Smooth muscle cell (in vitro differentiated cells): ENCODE measurements around the gene MAP2K7. TPM values are rescaled to one million over a fixed set of nuclear protein-coding genes. Genes with fewer than 3 reads are reported as not detected.

Experiments used
- DNase-seq: peaks from one replicate; lab custom pipeline; 2025; ENCODE audit not compliant: unreplicated experiment; lab: John Stamatoyannopoulos, UW
- H2AFZ ChIP-seq: fragments of 200-600 bp; sonication (generic); 2 replicates; pipeline ENCODE4 v1.6.0; 2016; ENCODE audit warnings: antibody characterized with exemption, low read depth, mild to moderate bottlenecking
- H3F3A ChIP-seq: fragments of 200-600 bp; sonication (generic); 2 replicates; pipeline ENCODE4 v1.6.0; 2017; ENCODE audit warnings: antibody characterized with exemption, low read depth
- H3K27ac ChIP-seq: fragments of 200-600 bp; sonication (generic); 2 replicates; pipeline ENCODE4 v1.5.1; 2016; ENCODE audit warnings: low read depth, mild to moderate bottlenecking
- H3K27me3 ChIP-seq: fragments of 200-600 bp; sonication (generic); 2 replicates; pipeline ENCODE4 v1.6.1; 2016; ENCODE audit warnings: low read depth, mild to moderate bottlenecking
- H3K36me3 ChIP-seq: fragments of 200-600 bp; sonication (generic); 2 replicates; pipeline ENCODE4 v1.5.1; 2016; ENCODE audit warnings: low read depth
- H3K4me1 ChIP-seq: fragments of 200-600 bp; sonication (generic); 2 replicates; pipeline ENCODE4 v1.5.1; 2016; ENCODE audit warnings: low read depth
- H3K4me2 ChIP-seq: fragments of 200-600 bp; sonication (generic); 2 replicates; pipeline ENCODE4 v1.6.0; 2016; ENCODE audit warnings: mild to moderate bottlenecking
- H3K4me3 ChIP-seq: fragments of 200-600 bp; sonication (generic); 2 replicates; pipeline ENCODE4 v1.5.1; 2016; ENCODE audit warnings: mild to moderate bottlenecking
- H3K79me2 ChIP-seq: fragments of 200-600 bp; sonication (generic); 2 replicates; pipeline ENCODE4 v1.6.0; 2016; ENCODE audit warnings: low read depth, mild to moderate bottlenecking
- H3K9ac ChIP-seq: fragments of 200-600 bp; sonication (generic); 2 replicates; pipeline ENCODE4 v1.6.0; 2016; ENCODE audit warnings: low read depth
- H3K9me3 ChIP-seq: fragments of 200-600 bp; sonication (generic); replicated peaks from 2 replicates; pipeline ENCODE4 v1.5.1; 2016; ENCODE audit warnings: low read depth
- H4K20me1 ChIP-seq: fragments of 200-600 bp; sonication (generic); 2 replicates; pipeline ENCODE4 v1.6.0; 2016; ENCODE audit warnings: low read depth
- WGBS: methylation state at CpG from one replicate; pipeline ENCODE4 v1.1.7; 2016; ENCODE audit warnings: low lambda C conversion rate; 5-methylcytosine and 5-hydroxymethylcytosine counted together
- polyA plus RNA-seq: library from polyadenylated mRNA; unstranded; fragments of >200 nt; fragmentation: Nextera tagmentation; extraction: Ambion mirVana; gene quantifications from 2 replicates; pipeline ENCODE4 v1.2.1, GENCODE V29; 2016
- total RNA-seq: library from RNA; depleted of rRNA; stranded (reverse); fragments of >200 nt; gene quantifications from 2 replicates; pipeline ENCODE4 v1.2.3, GENCODE V29; 2014
- TF ChIP-seq, protein P1 (sequence below): fragments of 200-600 bp; sonication (generic); IDR thresholded peaks from 2 replicates; pipeline ENCODE4 v1.5.1; 2017; ENCODE audit warnings: borderline replicate concordance, mild to moderate bottlenecking, antibody characterized with exemption; ENCODE audit not compliant: insufficient read depth, poor library complexity, severe bottlenecking

Gene MAP2K7
- total and polyA plus RNA-seq, 2 experiments from 2014 or later: 6.7 to 9.2 TPM

DNA sequence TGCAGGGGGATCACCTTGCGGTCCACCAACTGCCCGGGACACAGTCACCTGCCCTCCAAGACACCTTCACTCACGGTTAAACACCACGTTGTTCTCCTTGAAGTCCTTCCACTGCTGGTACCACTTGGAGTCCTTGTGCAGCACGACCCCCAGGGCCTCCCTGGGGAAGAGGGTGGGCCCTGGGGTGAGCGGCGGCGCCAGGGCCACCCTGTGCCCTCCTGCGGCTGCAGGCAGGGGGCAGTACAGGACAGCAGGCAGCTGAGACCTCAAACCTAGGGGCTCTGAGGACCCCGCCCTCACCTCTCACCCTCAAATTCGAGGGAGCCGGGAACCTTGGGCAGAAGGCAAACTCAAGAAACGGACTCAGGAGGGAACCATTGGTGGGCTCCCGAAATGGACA lies 29.7 kb downstream of the MAP2K7 start:
- Histone ChIP-seq H3K36me3 (no peaks in the 10 kb centered on the region), H3K9me3 (no peaks in the 10 kb centered on the region), H3K27ac (no peak overlapping the region), H3K9ac (no peak overlapping the region), H3K4me1 (no peaks in the 10 kb centered on the region), H3K27me3 (no peaks in the 10 kb centered on the region), H4K20me1 (no peaks in the 10 kb centered on the region), H3K4me3 (no peak overlapping the region), H3K4me2 (no peak overlapping the region), H3K79me2 (peaks cover 4% of the 10 kb centered on the region), H3F3A (peaks cover 10% of the 10 kb centered on the region), H2AFZ (no peak overlapping the region)
- TF ChIP-seq, protein P1, sequence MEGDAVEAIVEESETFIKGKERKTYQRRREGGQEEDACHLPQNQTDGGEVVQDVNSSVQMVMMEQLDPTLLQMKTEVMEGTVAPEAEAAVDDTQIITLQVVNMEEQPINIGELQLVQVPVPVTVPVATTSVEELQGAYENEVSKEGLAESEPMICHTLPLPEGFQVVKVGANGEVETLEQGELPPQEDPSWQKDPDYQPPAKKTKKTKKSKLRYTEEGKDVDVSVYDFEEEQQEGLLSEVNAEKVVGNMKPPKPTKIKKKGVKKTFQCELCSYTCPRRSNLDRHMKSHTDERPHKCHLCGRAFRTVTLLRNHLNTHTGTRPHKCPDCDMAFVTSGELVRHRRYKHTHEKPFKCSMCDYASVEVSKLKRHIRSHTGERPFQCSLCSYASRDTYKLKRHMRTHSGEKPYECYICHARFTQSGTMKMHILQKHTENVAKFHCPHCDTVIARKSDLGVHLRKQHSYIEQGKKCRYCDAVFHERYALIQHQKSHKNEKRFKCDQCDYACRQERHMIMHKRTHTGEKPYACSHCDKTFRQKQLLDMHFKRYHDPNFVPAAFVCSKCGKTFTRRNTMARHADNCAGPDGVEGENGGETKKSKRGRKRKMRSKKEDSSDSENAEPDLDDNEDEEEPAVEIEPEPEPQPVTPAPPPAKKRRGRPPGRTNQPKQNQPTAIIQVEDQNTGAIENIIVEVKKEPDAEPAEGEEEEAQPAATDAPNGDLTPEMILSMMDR: peak; percentile 32
- no peak for DNase-seq
- 92% methylated on average over 14 of the region's 14 CpGs for WGBS

DNA sequence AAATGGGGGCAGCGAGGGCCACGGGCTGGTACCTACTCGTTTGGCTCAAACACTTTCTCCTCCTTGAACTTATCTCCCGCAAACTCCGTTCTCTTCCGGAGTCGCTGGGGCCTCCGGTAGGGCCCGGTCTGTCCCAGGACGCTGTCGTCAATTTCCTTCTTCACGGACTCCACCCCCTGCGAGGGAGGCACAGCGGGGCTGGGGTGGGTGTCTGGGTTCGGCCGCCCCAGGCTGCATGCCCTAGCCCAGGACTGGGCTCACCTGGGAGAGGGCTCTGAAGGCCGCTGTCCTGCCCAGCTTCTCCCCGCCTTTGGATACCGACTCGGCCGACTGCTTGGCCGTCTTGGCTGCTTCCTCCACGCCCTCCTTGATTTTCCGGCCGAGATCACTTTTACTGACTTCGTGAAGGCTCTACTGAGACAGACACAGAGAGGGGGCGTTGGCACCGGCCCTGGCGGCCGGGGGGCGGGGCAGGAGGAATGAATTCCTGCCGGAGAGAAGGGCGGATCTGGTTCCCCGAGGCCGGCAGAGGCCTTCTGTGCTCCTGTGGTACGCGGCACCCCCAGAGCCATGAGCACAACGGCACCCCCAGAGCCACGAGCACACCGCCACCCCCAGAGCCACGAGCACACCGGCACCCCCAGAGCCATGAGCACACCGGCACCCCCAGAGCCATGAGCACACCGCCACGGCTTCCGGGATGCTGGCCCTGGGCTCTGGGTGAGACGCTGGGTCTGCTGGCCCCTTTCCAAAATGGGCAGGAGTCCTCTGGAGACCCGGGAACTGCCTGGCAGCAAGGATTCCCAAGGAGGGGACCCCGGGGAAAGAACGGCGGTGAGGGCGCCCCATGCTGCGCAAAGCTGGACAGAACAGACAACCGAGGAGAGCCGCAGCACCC lies 30.4 kb downstream of the MAP2K7 start:
- TF ChIP-seq, protein P1: no peak
- WGBS: 96% methylated on average over 49 of the region's 55 CpGs
- H3K27ac ChIP-seq: no peak overlapping the region

DNA sequence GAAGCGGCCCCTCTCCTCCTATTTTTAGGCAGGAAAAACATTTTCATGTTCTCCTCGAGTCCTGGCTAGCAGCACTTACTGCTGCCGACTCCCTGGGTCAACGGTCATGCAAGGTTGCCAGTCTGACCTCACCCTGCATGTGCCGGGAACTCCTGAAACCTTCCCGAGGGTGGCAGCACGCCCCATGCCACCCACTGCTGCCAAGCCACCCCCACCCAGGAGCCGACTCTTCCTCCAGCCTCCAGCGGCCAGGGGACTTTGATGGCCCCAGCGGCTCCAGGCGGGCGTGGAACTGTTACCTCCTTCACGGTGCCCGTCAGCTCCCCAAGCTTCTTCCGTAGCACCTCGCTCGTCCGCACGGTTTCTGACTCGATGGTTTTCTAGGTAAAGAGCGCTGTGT lies 31.1 kb downstream of the MAP2K7 start:
- peaks cover 4% of the 10 kb centered on the region for H3K79me2 ChIP-seq
- H4K20me1 ChIP-seq: no peaks in the 10 kb centered on the region
- no peak overlapping the region for H3K27ac ChIP-seq
- no peak for DNase-seq
- 91% methylated on average over 21 of the region's 21 CpGs for WGBS
- peaks cover 5% of the 10 kb centered on the region for H3F3A ChIP-seq
- TF ChIP-seq, protein P1: no peak
- H3K9ac ChIP-seq: no peak overlapping the region
- H3K9me3 ChIP-seq: no peaks in the 10 kb centered on the region
- H2AFZ ChIP-seq: no peak overlapping the region
- no peak overlapping the region for H3K4me3 ChIP-seq
- H3K4me1 ChIP-seq: no peaks in the 10 kb centered on the region
- H3K27me3 ChIP-seq: no peaks in the 10 kb centered on the region
- no peak overlapping the region for H3K4me2 ChIP-seq
- no peaks in the 10 kb centered on the region for H3K36me3 ChIP-seq

More for the DNA sequence above, 30.4 kb downstream of the MAP2K7 start:
- no peak overlapping the region for H3K4me3 ChIP-seq
- H3K79me2 ChIP-seq: peaks cover 4% of the 10 kb centered on the region
- no peaks in the 10 kb centered on the region for H3K4me1 ChIP-seq
- H3F3A ChIP-seq: peaks cover 10% of the 10 kb centered on the region
- H2AFZ ChIP-seq: no peak overlapping the region
- DNase-seq: no peak
- H3K4me2 ChIP-seq: no peak overlapping the region
- H3K9me3 ChIP-seq: no peaks in the 10 kb centered on the region
- no peaks in the 10 kb centered on the region for H3K27me3 ChIP-seq
- no peaks in the 10 kb centered on the region for H3K36me3 ChIP-seq
- H4K20me1 ChIP-seq: no peaks in the 10 kb centered on the region
- no peak overlapping the region for H3K9ac ChIP-seq
